ENCODE results near the gene DNAJC5. TPM values are rescaled to one million over a fixed set of nuclear protein-coding genes. Genes with fewer than 3 reads are reported as not detected.
A peak's percentile ranks its signal among the peaks of the same experiment; 100 is the strongest.

DNAJC5 gene
- total and polyA plus RNA-seq, 9 of the 15 experiments (the other 6 are each of a cell fraction or from before 2014, with no cell fraction given) = 0.95 to 42.8 (median 23.4) TPM

DNA sequence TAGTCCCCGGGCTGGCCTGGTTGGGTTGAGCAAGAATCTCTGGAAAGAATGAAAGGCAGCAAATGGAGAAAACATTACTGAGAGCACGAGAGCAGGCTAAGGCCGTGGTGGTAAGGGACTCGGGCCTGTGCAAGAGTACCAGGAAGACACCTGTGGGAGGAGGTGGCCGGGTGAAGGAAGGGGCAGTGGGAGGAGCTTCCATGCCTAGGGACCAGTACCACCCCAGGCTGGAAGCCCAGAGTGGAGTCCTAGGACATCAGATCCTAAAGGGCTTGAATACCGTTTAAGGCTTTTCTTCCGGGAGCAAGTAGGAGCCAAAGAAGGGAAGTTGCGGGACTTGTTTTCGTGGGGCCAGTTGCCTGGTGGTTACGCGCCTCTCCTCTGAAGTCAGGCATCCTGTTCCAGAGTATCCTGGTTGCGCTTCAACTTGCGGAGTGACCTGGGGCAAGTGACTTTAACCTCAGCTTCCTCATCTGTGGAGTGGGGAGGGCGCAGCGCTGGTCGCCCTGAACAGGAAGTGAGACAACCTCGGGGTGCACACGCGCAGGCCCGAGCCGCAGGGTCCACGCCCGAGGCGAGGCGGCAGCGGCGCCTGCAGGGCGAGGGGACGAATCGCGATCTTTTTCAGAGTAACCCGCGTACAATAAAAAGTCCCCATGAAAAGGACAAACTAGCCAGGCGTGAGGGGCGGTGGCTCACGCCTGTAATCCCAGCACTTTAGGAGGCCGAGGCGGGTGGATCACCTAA lies 31.0 kb upstream of the DNAJC5 start (continued):
- peak; percentile 89 for TF ChIP-seq SPI1 (IDR thresholded peaks at IDR 0.05; ENCODE audit: borderline replicate concordance, low read depth, low read length)
- no peak for TF ChIP-seq KAT7 (CRISPR knock-in tag; IDR thresholded peaks at IDR 0.05; ENCODE audit: borderline replicate concordance)
- TF ChIP-seq ZFP36 (IDR thresholded peaks at IDR 0.05; ENCODE audit: low read depth, low read length, partially characterized antibody) = peak; percentile 55
- TF ChIP-seq ZNF699 (CRISPR knock-in tag; IDR thresholded peaks at IDR 0.05; ENCODE audit: insufficient replicate concordance) = no peak
- no peak for TF ChIP-seq NCOA6 (IDR thresholded peaks at IDR 0.05)
- no peak for TF ChIP-seq MTF1 (CRISPR knock-in tag; IDR thresholded peaks at IDR 0.05; ENCODE audit: borderline replicate concordance)
- TF ChIP-seq, protein P1, sequence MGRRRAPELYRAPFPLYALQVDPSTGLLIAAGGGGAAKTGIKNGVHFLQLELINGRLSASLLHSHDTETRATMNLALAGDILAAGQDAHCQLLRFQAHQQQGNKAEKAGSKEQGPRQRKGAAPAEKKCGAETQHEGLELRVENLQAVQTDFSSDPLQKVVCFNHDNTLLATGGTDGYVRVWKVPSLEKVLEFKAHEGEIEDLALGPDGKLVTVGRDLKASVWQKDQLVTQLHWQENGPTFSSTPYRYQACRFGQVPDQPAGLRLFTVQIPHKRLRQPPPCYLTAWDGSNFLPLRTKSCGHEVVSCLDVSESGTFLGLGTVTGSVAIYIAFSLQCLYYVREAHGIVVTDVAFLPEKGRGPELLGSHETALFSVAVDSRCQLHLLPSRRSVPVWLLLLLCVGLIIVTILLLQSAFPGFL (CRISPR knock-in tag; IDR thresholded peaks at IDR 0.05) = no peak
- no peak for TF ChIP-seq CBX5 (IDR thresholded peaks at IDR 0.05; ENCODE audit: borderline replicate concordance, low read depth)
- peak; percentile 85 to 89 for TF ChIP-seq MAZ (CRISPR knock-in tag; conservative IDR thresholded peaks at IDR 0.05 in 1 of 2, IDR thresholded peaks at IDR 0.05 in 1 of 2)
- no peak for TF ChIP-seq ZC3H4 (CRISPR knock-in tag; IDR thresholded peaks at IDR 0.05; ENCODE audit: borderline replicate concordance)
- TF ChIP-seq HMGN3 (IDR thresholded peaks at IDR 0.05; ENCODE audit: borderline replicate concordance, extremely low read depth, insufficient read length, low read depth, low read length) = peak; percentile 67
- TF ChIP-seq SMC3 (conservative IDR thresholded peaks at IDR 0.05; ENCODE audit: insufficient read depth, low read depth, low read length) = peak; percentile 73
- TF ChIP-seq POLR2H (tag; IDR thresholded peaks at IDR 0.05; ENCODE audit: low read depth) = no peak
- no peak for TF ChIP-seq ZNF830 (CRISPR knock-in tag; IDR thresholded peaks at IDR 0.05)
- TF ChIP-seq L3MBTL2 (IDR thresholded peaks at IDR 0.05) = peak; percentile 74
- TF ChIP-seq KDM4B (IDR thresholded peaks at IDR 0.05; ENCODE audit: borderline replicate concordance in 2 of 2, low read depth in 1 of 2) = 0 out of 4 replicates have a peak, but pooled peaks of 1 of the 2 experiments have one; percentile 62
- TF ChIP-seq, protein P2, sequence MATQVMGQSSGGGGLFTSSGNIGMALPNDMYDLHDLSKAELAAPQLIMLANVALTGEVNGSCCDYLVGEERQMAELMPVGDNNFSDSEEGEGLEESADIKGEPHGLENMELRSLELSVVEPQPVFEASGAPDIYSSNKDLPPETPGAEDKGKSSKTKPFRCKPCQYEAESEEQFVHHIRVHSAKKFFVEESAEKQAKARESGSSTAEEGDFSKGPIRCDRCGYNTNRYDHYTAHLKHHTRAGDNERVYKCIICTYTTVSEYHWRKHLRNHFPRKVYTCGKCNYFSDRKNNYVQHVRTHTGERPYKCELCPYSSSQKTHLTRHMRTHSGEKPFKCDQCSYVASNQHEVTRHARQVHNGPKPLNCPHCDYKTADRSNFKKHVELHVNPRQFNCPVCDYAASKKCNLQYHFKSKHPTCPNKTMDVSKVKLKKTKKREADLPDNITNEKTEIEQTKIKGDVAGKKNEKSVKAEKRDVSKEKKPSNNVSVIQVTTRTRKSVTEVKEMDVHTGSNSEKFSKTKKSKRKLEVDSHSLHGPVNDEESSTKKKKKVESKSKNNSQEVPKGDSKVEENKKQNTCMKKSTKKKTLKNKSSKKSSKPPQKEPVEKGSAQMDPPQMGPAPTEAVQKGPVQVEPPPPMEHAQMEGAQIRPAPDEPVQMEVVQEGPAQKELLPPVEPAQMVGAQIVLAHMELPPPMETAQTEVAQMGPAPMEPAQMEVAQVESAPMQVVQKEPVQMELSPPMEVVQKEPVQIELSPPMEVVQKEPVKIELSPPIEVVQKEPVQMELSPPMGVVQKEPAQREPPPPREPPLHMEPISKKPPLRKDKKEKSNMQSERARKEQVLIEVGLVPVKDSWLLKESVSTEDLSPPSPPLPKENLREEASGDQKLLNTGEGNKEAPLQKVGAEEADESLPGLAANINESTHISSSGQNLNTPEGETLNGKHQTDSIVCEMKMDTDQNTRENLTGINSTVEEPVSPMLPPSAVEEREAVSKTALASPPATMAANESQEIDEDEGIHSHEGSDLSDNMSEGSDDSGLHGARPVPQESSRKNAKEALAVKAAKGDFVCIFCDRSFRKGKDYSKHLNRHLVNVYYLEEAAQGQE (IDR thresholded peaks at IDR 0.05; ENCODE audit: borderline replicate concordance) = peak; percentile 88
- TF ChIP-seq, protein P2 (CRISPR knock-in tag; IDR thresholded peaks at IDR 0.05; ENCODE audit: low read depth) = 0 out of 2 replicates have a peak, but pooled peaks have one; percentile 50
- TF ChIP-seq HDAC6 (IDR thresholded peaks at IDR 0.05; ENCODE audit: low read depth, low read length) = no peak
